Suprapubic skin (tissue), 4 donors: Measurements from ENCODE around the gene PAK6.

ENCODE experiments used
- EP300 ChIP-seq: sonication (generic); formaldehyde crosslinking; IDR thresholded peaks from one replicate; pipeline ENCODE4 v1.6.1; 2017; ENCODE audit warnings: antibody characterized with exemption
- POLR2A ChIP-seq, 2 donors: fragments of 450-650 bp; IDR thresholded peaks; one replicate each; pipeline ENCODE4 v1.6.1; 2017; ENCODE audit warnings: antibody characterized with exemption in 2 of 2, mild to moderate bottlenecking in 2 of 2, moderate library complexity in 2 of 2
- POLR2AphosphoS5 ChIP-seq, 3 donors: sonication (generic); formaldehyde crosslinking; IDR thresholded peaks; one replicate each; pipeline ENCODE4 v1.6.1; 2017; ENCODE audit warnings: antibody characterized with exemption in 3 of 3
- TF ChIP-seq, protein P1 (sequence below), 2 donors: fragments of 200-600 bp in 1 of 2; fragments of 450-650 bp in 1 of 2; sonication (generic) in 1 of 2; IDR thresholded peaks; one replicate each; pipeline ENCODE4 v1.5.1; 2016 to 2019; ENCODE audit warnings: antibody characterized with exemption in 2 of 2, mild to moderate bottlenecking in 1 of 2, moderate library complexity in 1 of 2

DNA sequence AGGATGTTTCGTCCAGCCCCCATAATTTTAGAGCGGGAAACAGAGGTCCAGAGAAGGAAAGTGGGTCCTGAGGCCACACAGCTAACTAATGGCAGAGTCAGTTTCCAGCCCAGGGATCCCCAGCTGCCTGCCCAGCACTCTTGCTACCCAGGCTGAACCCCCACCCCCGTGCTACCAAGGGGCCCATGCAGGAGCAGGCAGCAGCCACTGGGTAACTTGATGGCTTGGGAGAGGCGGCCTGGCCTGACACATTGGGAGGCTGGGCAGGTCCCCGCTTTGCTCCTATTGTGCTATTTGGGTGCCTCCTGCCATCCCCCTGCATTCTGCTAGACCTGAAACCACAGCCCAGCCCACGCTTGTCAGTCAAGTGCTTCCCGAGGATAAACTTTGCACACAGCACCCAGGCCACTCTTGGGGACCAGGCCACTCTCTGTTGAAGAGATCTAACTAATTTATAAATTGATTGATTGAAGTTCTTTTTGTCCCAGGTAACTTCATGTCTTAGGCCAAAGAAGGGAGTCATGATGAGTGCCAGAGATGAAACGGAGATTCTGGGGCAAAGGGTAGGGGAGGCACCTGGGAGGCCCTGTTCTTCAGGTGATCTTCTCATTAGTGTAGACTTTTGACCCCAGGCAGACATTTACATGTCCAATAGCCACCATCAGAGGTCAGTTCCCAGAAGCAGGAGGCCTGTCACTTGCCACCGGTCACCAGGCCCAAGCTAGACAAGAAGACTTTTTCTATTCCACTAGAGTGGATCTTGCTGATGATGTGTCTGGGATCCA, 7.0 kb downstream of the PAK6 start:
- TF ChIP-seq, protein P1, sequence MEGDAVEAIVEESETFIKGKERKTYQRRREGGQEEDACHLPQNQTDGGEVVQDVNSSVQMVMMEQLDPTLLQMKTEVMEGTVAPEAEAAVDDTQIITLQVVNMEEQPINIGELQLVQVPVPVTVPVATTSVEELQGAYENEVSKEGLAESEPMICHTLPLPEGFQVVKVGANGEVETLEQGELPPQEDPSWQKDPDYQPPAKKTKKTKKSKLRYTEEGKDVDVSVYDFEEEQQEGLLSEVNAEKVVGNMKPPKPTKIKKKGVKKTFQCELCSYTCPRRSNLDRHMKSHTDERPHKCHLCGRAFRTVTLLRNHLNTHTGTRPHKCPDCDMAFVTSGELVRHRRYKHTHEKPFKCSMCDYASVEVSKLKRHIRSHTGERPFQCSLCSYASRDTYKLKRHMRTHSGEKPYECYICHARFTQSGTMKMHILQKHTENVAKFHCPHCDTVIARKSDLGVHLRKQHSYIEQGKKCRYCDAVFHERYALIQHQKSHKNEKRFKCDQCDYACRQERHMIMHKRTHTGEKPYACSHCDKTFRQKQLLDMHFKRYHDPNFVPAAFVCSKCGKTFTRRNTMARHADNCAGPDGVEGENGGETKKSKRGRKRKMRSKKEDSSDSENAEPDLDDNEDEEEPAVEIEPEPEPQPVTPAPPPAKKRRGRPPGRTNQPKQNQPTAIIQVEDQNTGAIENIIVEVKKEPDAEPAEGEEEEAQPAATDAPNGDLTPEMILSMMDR (IDR thresholded peaks at IDR 0.05) = no peak
- TF ChIP-seq POLR2A (IDR thresholded peaks at IDR 0.05) (no peak), POLR2AphosphoS5 (IDR thresholded peaks at IDR 0.05) (no peak), EP300 (no peak)
